Right lobe of liver (tissue), 6 donors: ENCODE measurements around the gene CPSF4. TPM values are rescaled to one million over a fixed set of nuclear protein-coding genes. Genes with fewer than 3 reads are reported as not detected.

ENCODE experiments used
- ATAC-seq, 4 donors: fragments of 200-7000 bp; cut with Tn5 transposase; one replicate each; pipeline ENCODE4 v1.9.1; 2020; ENCODE audit warnings: mild to moderate bottlenecking in 4 of 4, moderate library complexity in 4 of 4
- DNase-seq, 3 donors: peaks; one replicate each; pipeline ENCODE4 v3.0.0-alpha.2; 2020
- H3K27ac ChIP-seq, 3 donors: fragments of 200-600 bp; one replicate each; pipeline ENCODE4 v1.8.0; 2022
- H3K27me3 ChIP-seq, 2 donors: fragments of 200-600 bp; one replicate each; pipeline ENCODE4 v1.8.0; 2022
- H3K36me3 ChIP-seq, 4 donors: fragments of 200-600 bp; sonication (generic) in 1 of 4; one replicate each; pipeline versions ENCODE4 v1.5.1 to v1.8.0; 2017 to 2022; ENCODE audit warnings: control low read depth in 1 of 4
- H3K4me1 ChIP-seq, 4 donors: fragments of 200-600 bp; sonication (generic) in 1 of 4; one replicate each; pipeline versions ENCODE4 v1.5.1 to v1.8.0; 2017 to 2022; ENCODE audit warnings: control low read depth in 1 of 4
- H3K4me3 ChIP-seq, 3 donors: fragments of 200-600 bp; one replicate each; pipeline ENCODE4 v1.8.0; 2022
- H3K9me3 ChIP-seq, 4 donors: fragments of 200-600 bp; sonication (generic) in 1 of 4; one replicate each; pipeline versions ENCODE4 v1.5.1 to v1.8.0; 2017 to 2022; ENCODE audit warnings: control low read depth in 1 of 4
- POLR2A ChIP-seq: fragments of 450-650 bp; IDR thresholded peaks from one replicate; pipeline ENCODE4 v1.6.1; 2017; ENCODE audit warnings: antibody characterized with exemption, mild to moderate bottlenecking
- WGBS: methylation state at CpG from one replicate; pipeline ENCODE4 v1.1.6; 2018; ENCODE audit warnings: low coverage, low lambda C conversion rate; ENCODE audit not compliant: insufficient coverage; ENCODE audit errors: missing lambda C conversion rate; 5-methylcytosine and 5-hydroxymethylcytosine counted together
- intact Hi-C, 2 donors: fragments of 100-400 bp; cut with DNase I; formaldehyde crosslinking; loops; one replicate each; pipeline versions ENCODE4 v1.11.2 to v1.14.1; 2022
- total RNA-seq, 6 experiments: library from RNA; depleted of rRNA in 2 of 6; stranded (reverse); fragments of >200 nt in 2 of 6; fragmentation: NEBNext Ultra II Directional in 3 of 6; extraction: Animal tissue kit (Norgen Biotek cat#: 25700) in 3 of 6; gene quantifications; one replicate each; pipeline versions ENCODE4 v1.1.0 to v1.2.4, GENCODE V29; 2016 to 2023
- TF ChIP-seq, protein P1 (sequence below), 4 donors: fragments of 200-600 bp in 3 of 4; fragments of 450-650 bp in 1 of 4; IDR thresholded peaks; one replicate each; pipeline versions ENCODE4 v1.5.1 to v1.8.0; 2016 to 2022; ENCODE audit warnings: antibody characterized with exemption in 4 of 4, mild to moderate bottlenecking in 2 of 4
- donor health status: DM: no; HTN: yes; CAD: no.
- donor health status: DM: no; HTN: no; CAD: no.
- donor health status: DM: no; HTN: no; CAD: no.
- donor health status: DM: no; HTN: yes; CAD: no.
- donor health status: DM: no; HTN: yes; CAD: no.

Gene CPSF4
- total RNA-seq, 6 experiments from 2014 or later: 10.1 to 16.7 (median 12.0) TPM

DNA sequence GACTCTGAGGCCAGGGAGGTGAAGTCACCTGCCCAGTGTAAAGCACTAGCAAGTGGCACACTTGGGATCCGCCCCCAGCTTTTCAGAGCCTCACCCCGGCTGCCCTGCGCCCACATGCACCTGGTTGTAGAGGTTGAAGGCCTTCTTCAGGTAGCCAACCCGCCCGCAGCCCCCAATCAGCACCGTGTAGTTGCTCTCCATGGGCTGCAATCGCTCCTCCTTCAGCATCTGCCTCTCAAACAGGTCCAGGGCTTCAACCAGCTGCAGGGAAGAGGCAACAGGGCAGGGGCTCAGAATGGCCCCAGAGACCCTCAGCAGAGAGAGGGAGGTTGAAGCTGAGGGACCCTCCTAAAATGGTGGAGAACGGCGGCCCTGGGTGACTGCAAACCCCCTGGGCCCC lies 5.6 kb upstream of the CPSF4 start:
- intact Hi-C loops: no loop called here
- 100% methylated on average over 2 of the region's 9 CpGs for WGBS
- TF ChIP-seq, protein P1, sequence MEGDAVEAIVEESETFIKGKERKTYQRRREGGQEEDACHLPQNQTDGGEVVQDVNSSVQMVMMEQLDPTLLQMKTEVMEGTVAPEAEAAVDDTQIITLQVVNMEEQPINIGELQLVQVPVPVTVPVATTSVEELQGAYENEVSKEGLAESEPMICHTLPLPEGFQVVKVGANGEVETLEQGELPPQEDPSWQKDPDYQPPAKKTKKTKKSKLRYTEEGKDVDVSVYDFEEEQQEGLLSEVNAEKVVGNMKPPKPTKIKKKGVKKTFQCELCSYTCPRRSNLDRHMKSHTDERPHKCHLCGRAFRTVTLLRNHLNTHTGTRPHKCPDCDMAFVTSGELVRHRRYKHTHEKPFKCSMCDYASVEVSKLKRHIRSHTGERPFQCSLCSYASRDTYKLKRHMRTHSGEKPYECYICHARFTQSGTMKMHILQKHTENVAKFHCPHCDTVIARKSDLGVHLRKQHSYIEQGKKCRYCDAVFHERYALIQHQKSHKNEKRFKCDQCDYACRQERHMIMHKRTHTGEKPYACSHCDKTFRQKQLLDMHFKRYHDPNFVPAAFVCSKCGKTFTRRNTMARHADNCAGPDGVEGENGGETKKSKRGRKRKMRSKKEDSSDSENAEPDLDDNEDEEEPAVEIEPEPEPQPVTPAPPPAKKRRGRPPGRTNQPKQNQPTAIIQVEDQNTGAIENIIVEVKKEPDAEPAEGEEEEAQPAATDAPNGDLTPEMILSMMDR (IDR thresholded peaks at IDR 0.05): no peak
- Histone ChIP-seq H3K4me3 (no peak overlapping the region), H3K36me3 (peaks cover 0 to 27% (median 5%) of the 10 kb centered on the region in 4 donors), H3K27me3 (no peaks in the 10 kb centered on the region), H3K27ac (no peak overlapping the region), H3K4me1 (peaks cover 0 to 3% (median 0%) of the 10 kb centered on the region in 4 donors), H3K9me3 (no peaks in the 10 kb centered on the region)
- no peak for ATAC-seq
- no peak for DNase-seq

DNA sequence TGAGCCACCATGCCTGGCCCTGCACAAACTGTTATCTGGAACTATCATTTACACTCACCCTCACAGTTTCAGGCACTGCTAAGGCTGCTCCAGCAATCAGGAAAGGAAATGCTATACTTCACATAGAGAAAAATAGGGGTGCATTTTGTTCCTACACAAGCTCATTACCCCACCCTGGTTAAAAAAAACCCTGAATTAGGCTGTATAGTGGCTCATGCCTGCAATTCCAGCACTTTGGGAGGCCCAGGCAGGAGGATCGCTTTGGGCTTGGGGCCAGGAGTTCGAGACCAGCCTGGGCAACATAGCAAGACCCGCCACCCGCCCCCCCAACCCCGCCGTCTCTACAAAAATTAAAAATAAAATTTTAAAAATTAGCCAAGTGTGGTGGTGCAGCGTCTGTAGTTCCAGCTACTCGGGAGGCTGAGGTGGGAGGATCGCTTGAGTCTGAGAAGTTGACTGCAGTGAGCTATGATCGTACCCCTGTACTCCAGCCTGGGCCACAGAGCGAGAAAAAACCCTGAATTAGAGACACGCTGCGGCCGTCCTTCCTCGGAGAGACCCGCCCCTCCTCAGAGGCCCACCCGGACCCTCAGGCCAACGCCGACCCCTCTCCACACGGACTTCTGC lies 684 bp upstream of the CPSF4 start:
- peak overlapping the region; percentile 65 to 99 (median 99) for H3K4me3 ChIP-seq
- ATAC-seq (peak; percentile 21 to 43 (median 34)), DNase-seq (no peak)
- intact Hi-C loops: no loop called here
- peak overlapping the region; percentile 19 to 69 (median 65) for H3K27ac ChIP-seq
- peaks cover 0 to 11% (median 2%) of the 10 kb centered on the region in 4 donors for H3K36me3 ChIP-seq
- no peaks in the 10 kb centered on the region for H3K9me3 ChIP-seq
- 20% methylated on average over 9 of the region's 20 CpGs for WGBS
- TF ChIP-seq, protein P1 (IDR thresholded peaks at IDR 0.05): no peak
- no peaks in the 10 kb centered on the region for H3K27me3 ChIP-seq
- peaks cover 0 to 11% (median 5%) of the 10 kb centered on the region in 4 donors for H3K4me1 ChIP-seq

DNA sequence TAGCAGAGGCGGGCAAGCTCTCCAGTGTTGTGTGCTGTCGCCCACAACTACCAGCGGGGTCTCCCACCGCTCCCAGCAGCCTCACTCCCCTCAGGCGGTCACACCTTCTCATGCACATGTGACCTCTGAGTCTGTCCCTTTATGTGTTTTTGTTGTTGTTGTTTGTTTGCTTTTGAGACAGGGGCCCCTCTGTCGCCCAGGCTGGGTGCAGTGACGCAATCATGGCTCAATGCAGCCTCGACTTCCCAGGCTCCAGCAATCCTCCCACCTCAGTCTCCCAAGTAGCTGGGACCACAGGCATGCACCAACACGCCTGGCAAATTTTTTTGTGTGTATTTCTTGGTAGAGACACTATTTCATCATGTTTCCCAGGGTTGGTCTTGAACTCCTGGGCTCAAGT lies 1.5 kb downstream of the CPSF4 start:
- WGBS: 64% methylated on average over 5 of the region's 9 CpGs
- DNase-seq (no peak), ATAC-seq (no peak)
- H3K36me3 ChIP-seq: peaks cover 0 to 9% (median under 1%) of the 10 kb centered on the region in 4 donors
- TF ChIP-seq, protein P1 (IDR thresholded peaks at IDR 0.05): no peak
- no peak for TF ChIP-seq POLR2A
- no peaks in the 10 kb centered on the region for H3K9me3 ChIP-seq
- intact Hi-C loops: no loop called here
- peaks cover 0 to 11% (median 5%) of the 10 kb centered on the region in 4 donors for H3K4me1 ChIP-seq
- H3K4me3 ChIP-seq: peak overlapping the region in 1 of 3 donors; percentile 99
- no peaks in the 10 kb centered on the region for H3K27me3 ChIP-seq
- no peak overlapping the region for H3K27ac ChIP-seq

DNA sequence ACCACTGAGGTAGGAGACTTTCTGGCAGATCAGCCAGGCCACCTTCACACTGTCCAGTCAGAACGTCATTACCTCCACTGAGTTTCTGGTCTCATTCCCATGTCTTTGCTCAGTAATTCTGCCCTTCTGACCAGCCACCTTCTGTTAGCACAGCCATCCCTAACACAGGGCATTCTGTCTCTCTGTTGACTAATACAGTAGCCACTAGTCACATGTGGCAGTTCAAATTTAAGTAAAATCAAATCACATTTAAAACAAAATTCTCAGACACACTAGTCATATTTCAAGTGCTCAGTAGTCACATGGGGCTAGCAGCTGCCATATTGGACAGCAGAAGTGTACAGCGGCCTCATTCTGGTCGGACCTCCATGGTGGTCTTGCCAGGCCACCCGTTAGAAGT lies 7.4 kb downstream of the CPSF4 start:
- DNase-seq: no peak
- H3K27me3 ChIP-seq: no peaks in the 10 kb centered on the region
- H3K9me3 ChIP-seq: no peaks in the 10 kb centered on the region
- TF ChIP-seq POLR2A: no peak
- TF ChIP-seq, protein P1 (IDR thresholded peaks at IDR 0.05): no peak
- H3K36me3 ChIP-seq: peaks cover 0 to 46% (median 5%) of the 10 kb centered on the region in 4 donors
- no peak overlapping the region for H3K4me3 ChIP-seq
- no peak overlapping the region for H3K27ac ChIP-seq
- WGBS: 44% methylated on average over 1 of the region's 4 CpGs
- intact Hi-C loops: no loop called here
- no peaks in the 10 kb centered on the region for H3K4me1 ChIP-seq
- no peak for ATAC-seq
